ENCODE data around the gene OTUD5.
A peak's percentile ranks its signal among the peaks of the same experiment; 100 is the strongest.

Gene OTUD5

GRCh38 chrX:48911412-48912182 is 45.8 kb downstream of the OTUD5 start, which contains the start of gene SLC35A2:
SLC35A2 (minus strand) TSS chrX:48911646; CDS start chrX:48911636, 10 bp downstream.
- peak; percentile 87 for DNase-seq (ENCODE audit: low spot score)

DNA sequence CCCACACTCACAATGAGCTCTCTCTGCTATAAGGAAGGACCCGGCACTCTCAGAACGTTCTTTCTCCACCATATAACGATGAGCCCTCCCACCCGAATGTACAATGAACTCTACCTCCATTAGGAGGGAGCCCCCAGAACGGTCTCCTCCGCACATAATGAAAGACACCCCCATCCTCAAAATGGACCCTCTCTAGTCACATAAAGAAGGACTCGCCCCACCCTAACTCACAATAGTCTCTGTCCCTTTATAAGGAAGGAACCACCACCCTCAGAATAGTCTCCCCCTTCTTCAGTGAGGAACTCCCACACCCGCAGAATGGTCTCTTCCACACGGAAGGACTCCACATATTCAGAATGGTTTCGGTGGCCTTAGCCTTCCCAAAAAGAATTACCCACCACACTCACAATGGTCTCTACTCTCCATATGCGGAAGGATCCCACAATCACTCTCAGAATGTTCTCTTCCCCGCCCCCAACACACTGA is 46.4 kb downstream of the OTUD5 start:
- no peak for DNase-seq (ENCODE audit: low spot score)

GRCh38 chrX:48909703-48910294 is 47.6 kb downstream of the OTUD5 start:
- no peak for DNase-seq (ENCODE audit: low spot score)

- no peak for DNase-seq (ENCODE audit: low spot score)
Observed at GRCh38 chrX:48908600-48908999, 48.8 kb downstream of the OTUD5 start.

GRCh38 chrX:48905090-48905790 is 52.2 kb downstream of the OTUD5 start:
- no peak for DNase-seq (ENCODE audit: low spot score)

DNA sequence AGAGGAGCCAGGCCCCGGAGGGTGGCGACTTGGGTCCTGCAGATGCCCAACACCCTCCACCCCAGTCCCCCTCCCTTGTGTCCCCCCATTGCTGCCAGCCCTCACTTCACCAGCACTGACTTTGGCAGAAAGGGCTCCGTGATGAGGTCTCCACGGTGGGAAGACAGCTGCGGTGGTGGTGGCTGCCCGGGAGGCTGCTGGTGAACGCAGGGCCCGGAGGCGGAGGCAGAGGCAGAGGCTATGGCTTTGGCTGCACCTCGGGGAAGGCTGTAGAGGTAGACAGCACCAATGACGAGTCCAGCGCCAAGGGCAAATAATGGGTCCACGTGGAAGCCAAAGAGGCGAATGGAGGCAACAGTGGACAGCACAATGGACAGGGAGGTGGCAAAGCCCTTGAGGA is 52.8 kb downstream of the OTUD5 start:
- no peak for DNase-seq (ENCODE audit: low spot score)

- DNase-seq (ENCODE audit: low spot score), result no peak
Observed at GRCh38 chrX:48904180-48904579, 53.2 kb downstream of the OTUD5 start.

DNA sequence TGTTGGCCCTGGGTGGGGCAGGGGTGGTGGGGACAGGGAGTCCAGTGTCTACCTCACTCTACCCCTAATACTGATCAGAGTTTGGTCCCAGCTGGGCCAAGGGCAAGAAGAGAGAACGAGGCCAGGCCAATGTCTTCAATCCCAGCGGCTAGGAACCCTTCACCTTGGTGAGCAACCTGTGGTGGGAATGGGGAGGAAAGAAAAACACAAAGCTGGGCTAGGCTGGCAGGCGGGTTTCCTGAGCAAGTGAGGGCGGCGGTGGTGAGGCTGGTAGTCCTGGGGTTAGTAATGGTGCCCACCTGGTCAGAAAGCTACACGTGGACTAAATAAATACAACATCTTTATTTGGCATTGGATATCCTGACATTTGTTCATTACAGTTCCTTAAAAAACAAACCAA is 54.1 kb downstream of the OTUD5 start:
- no peak for DNase-seq (ENCODE audit: low spot score)

GRCh38 chrX:48902776-48903175 is 54.6 kb downstream of the OTUD5 start:
- no peak for DNase-seq (ENCODE audit: low spot score)

- DNase-seq (ENCODE audit: low spot score), result no peak
Observed at GRCh38 chrX:48902135-48902534, 55.3 kb downstream of the OTUD5 start.

DNA sequence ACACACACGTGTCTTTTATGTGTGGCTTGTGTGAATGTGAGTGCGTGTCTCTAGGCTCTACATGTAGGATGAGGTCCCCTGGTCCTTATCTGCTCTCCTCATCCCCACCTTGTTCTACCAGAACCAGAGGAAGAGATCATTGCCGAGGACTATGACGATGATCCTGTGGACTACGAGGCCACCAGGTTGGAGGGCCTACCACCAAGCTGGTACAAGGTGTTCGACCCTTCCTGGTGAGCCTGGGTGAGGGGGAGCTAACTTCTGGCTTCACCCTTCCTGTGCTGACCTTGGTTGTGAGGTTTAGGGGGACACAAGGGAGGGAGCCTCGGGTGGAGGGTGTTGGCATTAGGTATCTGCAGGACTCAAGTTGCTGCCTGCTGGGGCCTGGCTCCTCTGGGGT is 56.3 kb downstream of the OTUD5 start:
- DNase-seq (ENCODE audit: low spot score), result no peak

DNA sequence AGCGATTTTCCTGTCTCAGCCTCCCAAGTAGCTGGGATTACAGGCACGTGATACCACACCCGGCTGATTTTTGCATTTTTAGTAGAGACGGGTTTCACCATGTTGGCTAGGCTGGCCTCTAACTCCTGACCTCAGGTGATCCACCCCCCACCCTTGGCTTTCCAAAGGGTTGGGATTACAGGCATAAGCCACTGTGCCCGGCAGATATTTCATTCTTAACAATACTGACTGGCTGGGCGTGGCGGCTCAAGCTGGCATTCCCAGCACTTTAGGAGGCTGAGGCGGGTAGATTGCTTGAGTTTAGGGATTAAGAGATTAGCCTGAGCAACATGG is 58.4 kb downstream of the OTUD5 start:
- DNase-seq (ENCODE audit: low spot score), result no peak

DNA sequence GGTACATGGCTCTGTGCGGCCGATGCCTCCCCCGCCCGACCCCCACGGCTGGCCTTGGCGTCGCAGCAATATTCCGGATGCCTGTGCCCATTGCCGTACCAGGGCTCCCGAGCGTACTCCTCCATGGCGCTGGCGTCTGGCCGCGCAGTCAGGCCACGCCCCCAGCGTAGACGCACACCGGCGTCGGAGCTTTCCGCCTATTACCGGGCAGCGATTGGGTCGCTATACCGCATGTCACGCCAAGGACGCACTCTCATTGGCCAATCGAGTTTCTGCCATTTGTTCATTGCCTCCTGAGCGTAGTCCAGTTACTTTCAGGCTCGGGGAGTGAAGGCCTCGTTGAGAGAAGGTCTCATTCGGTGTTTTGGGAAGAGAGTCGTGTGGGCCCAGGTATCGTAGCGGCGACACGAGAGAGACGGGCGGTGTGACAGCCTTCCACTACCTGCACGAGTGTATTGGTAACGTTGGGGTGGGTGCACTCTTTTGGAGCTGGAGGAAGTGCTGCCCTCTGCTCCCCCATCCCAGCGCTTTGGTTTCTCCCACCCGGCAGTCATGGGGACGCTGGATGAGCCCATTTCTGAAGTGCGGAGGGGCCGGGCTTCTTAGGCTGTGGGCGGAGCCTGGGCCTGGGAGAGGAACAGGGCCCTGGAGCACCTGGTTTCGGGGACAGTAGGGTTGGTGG is 59.6 kb downstream of the OTUD5 start, which contains the start of the genes PQBP1 and TIMM17B:
Gene PQBP1, plus strand, starts transcription at position 306 of the 682 bp plus-strand sequence. CDS start 580 bp downstream, outside the sequence.
Gene TIMM17B, minus strand, starts transcription at position 144 of the 682 bp plus-strand sequence. Its CDS starts 19 bp downstream, at position 125.
- peak; percentile 96 for DNase-seq (ENCODE audit: low spot score)

- peak; percentile 81 for DNase-seq (ENCODE audit: low spot score)
Observed at GRCh38 chrX:48897157-48897624, 60.2 kb downstream of the OTUD5 start.

- DNase-seq (ENCODE audit: low spot score), result no peak
Observed at GRCh38 chrX:48896611-48897011, 60.8 kb downstream of the OTUD5 start.

DNA sequence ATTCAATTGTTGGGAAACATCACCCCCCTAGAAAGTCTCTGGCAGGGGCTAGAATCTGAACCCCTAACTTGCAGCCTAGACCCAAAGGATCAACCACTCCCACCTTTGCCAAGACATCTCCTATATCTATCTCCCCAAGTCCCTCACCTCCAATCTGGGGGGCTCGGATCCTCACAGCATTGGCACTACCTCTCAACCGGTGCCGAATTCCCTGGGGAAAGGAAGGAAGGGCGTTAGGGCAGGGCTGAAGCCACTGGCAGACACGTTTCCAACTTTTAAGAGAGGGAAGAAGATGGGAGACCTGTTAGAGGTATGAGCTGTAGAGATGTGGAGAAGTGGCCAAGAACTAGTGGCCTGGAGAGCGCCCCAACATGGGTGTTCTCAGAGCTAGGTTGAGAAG is 62.5 kb downstream of the OTUD5 start:
- no peak for DNase-seq (ENCODE audit: low spot score)

GRCh38 chrX:48893556-48894348 is 63.7 kb downstream of the OTUD5 start:
- no peak for DNase-seq (ENCODE audit: low spot score)

DNA sequence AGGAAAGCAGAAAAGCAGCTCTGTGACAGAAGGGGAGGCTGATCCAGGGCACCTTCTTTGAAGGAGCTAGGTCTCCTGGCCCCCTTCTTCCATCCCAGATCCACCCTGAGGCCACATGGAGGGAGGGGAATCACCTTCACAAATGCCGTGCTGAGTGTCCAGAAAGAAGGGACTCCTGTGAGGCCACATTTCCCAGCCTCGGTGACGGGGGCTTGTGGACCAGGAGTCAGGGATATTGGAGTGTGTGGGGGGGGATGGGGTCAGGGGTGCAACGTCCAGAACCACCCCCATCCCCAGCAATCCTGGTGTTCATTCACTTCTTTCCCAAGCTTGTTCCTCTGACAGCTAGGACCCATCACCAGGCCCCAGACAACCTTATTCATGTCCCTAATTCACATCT is 64.5 kb downstream of the OTUD5 start:
- DNase-seq (ENCODE audit: low spot score), result no peak

DNA sequence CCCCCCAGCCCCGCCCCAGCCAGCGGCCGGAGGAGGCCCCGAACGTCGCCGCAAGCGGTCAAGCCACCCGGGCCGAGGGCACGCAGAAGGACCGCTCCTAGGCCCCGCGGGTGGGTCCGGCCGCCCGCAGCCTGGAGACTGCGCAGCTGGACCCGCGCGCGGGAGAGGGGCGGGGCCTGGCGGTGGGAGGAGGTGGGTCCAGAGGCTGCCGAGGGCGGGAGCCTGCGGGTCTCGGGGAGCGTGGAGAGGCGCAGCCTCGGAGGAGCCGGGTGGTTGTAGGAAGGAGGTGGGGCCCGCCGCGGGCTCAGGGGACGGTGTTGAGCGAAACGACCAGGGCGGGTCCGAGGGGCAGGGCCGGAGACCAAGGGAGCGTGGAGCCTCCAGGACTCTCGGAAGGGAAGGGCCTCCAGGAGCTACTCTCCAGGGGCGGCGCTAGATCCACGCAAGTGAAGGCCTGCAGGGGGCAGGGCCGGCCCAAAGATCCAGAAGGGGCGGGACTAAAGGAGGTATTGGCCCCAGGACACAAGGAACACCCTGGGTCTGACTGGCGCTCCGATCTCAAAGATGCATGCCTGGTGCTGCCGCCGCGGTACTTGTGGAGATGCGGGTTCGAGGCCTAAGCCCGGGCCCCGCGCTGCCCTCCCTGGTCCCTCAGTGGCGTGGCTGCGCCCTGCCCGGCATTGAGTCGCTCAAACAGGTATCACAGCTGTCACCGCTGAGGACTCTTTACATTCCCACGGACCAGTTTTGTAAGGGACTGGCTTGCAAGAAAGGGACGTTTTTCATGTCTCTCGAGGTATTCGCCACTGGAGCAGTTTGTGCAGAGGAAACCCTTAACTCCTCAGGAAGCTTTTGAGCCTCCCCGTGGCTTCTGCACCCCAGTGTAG is 65.8 kb downstream of the OTUD5 start:
- DNase-seq (ENCODE audit: low spot score), result peak; percentile 88

DNA sequence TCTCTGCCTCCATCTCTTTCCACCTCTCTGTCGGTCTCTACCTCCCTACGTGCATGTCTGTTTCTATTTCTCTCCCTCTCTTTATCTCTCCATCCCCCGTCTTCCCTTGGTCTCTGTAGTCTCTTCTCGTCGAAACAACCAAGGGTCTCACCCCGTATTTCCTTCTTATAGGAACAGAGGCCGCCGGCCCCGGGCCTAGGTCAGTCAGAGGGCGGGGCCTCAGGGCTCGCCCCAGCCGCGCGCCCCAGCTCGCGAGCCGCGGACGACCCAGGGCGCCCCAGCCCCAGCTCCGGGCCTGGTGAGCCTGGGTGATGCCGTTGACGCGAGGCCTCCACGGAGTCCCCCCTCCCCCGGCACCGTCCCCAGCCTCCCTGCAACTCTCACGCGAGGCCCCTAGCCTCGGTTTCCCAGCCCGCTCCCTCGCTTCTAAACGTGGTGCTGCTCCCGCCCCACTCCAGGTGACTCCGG is 66.4 kb downstream of the OTUD5 start:
- DNase-seq (ENCODE audit: low spot score), result no peak

All from HuH-7 (cell line).